Measurements from ENCODE around the gene LCT. TPM values are rescaled to one million over a fixed set of nuclear protein-coding genes. Genes with fewer than 3 reads are reported as not detected.

LCT gene
- polyA plus RNA-seq, 3 donors = not detected

DNA sequence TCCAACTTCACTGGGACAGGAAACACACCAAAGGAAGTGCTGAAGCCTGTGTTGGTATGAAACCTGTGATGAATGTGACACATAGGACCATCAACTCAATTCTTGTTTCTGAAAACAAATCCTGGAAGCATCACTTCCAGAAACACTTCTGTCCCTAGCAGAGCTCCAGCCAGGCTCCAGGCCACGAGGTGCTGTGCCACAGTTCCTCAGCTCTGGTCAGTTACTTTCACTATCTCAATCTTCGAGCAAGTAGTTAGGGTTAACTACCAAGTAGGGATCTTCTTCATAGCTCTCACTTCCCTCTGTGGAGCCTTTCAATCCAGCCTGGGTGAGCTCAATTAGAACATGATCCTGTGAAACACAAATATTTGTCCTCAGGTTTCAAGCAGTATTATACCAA, 3.6 kb upstream of the LCT start:
- Histone ChIP-seq H3K9me3 (replicated peaks in 1 of 2; ENCODE audit: control insufficient read depth in 1 of 2, insufficient read depth in 1 of 2, low read length in 2 of 2) (no peaks in the 10 kb centered on the region), H3K27me3 (ENCODE audit: control insufficient read depth in 2 of 2, insufficient read depth in 2 of 2, low read length in 2 of 2) (no peaks in the 10 kb centered on the region), H3K9ac (ENCODE audit: insufficient read depth, low read length, poor library complexity, severe bottlenecking) (peak overlapping the region; percentile 41), H3K79me2 (ENCODE audit: insufficient read depth, low read length) (no peaks in the 10 kb centered on the region), H4K20me1 (ENCODE audit: insufficient read depth, low read length) (no peaks in the 10 kb centered on the region), H2AFZ (ENCODE audit: insufficient read depth, low read depth, low read length, poor library complexity, severe bottlenecking) (peak overlapping the region; percentile 72), H3K4me3 (replicated peaks in 1 of 3; ENCODE audit: low read depth in 2 of 3, low read length in 3 of 3) (no peak overlapping the region), H3K36me3 (replicated peaks in 1 of 2; ENCODE audit: control insufficient read depth in 1 of 2, insufficient read depth in 2 of 2, low read length in 2 of 2) (peaks cover 11 to 35% of the 10 kb centered on the region in 2 donors), H3K4me1 (ENCODE audit: control insufficient read depth in 1 of 2, insufficient read depth in 2 of 2, low read length in 2 of 2) (peaks cover 0 to 9% of the 10 kb centered on the region in 2 donors), H3K27ac (ENCODE audit: low read depth in 1 of 2, low read length in 2 of 2) (peak overlapping the region; percentile 44 to 74), H3K4me2 (replicated peaks; ENCODE audit: extremely low read depth, low read length, poor library complexity, severe bottlenecking) (peak overlapping the region; percentile 23)
- TF ChIP-seq, protein P1, sequence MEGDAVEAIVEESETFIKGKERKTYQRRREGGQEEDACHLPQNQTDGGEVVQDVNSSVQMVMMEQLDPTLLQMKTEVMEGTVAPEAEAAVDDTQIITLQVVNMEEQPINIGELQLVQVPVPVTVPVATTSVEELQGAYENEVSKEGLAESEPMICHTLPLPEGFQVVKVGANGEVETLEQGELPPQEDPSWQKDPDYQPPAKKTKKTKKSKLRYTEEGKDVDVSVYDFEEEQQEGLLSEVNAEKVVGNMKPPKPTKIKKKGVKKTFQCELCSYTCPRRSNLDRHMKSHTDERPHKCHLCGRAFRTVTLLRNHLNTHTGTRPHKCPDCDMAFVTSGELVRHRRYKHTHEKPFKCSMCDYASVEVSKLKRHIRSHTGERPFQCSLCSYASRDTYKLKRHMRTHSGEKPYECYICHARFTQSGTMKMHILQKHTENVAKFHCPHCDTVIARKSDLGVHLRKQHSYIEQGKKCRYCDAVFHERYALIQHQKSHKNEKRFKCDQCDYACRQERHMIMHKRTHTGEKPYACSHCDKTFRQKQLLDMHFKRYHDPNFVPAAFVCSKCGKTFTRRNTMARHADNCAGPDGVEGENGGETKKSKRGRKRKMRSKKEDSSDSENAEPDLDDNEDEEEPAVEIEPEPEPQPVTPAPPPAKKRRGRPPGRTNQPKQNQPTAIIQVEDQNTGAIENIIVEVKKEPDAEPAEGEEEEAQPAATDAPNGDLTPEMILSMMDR (IDR thresholded peaks at IDR 0.05) = no peak
- no peak for DNase-seq
- peaks cover 9% of the 10 kb centered on the region for H3K4me1 Mint-ChIP-seq
- H3K36me3 Mint-ChIP-seq = peaks cover 28 to 38% of the 10 kb centered on the region in 2 donors
- peaks cover 0 to 2% (median 0%) of the 10 kb centered on the region in 3 donors for H3K27me3 Mint-ChIP-seq (ENCODE audit: low read depth in 3 of 3)
- H3K27ac Mint-ChIP-seq = peak overlapping the region; percentile 7 to 69 (median 53)
- intact Hi-C loops (cut with micrococcal nuclease) = no loop called here
- peak overlapping the region; percentile 26 to 38 for H3K4me3 Mint-ChIP-seq
- WGBS (ENCODE audit: insufficient coverage) = 0% methylated on average over 1 of the region's 2 CpGs
- no peaks in the 10 kb centered on the region for H3K9me3 Mint-ChIP-seq

DNA sequence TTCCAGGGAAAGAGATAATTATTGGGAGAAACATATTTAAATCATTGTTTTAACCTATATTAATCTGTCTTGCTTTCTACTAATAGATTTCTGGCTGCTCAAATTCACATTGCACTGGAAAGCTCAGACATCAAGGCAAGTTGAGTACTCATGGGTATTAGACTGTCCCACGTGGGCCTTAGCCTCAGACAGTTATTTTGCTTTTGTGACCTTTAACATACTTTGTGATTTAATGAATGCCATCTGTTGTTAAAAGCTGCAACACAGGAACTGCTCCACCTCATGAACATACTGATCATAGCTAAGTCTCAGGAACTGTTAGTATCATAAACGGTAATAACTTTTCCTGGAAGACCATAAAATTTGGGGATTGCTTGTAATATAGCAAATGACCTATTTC, 2.7 kb upstream of the LCT start:
- H3K79me2 ChIP-seq (ENCODE audit: insufficient read depth, low read length) = no peaks in the 10 kb centered on the region
- DNase-seq = no peak
- no peak overlapping the region for H3K4me3 ChIP-seq (replicated peaks in 1 of 3; ENCODE audit: low read depth in 2 of 3, low read length in 3 of 3)
- peaks cover 9 to 26% of the 10 kb centered on the region in 2 donors for H3K36me3 ChIP-seq (replicated peaks in 1 of 2; ENCODE audit: control insufficient read depth in 1 of 2, insufficient read depth in 2 of 2, low read length in 2 of 2)
- H3K9me3 ChIP-seq (replicated peaks in 1 of 2; ENCODE audit: control insufficient read depth in 1 of 2, insufficient read depth in 1 of 2, low read length in 2 of 2) = no peaks in the 10 kb centered on the region
- H3K4me2 ChIP-seq (replicated peaks; ENCODE audit: extremely low read depth, low read length, poor library complexity, severe bottlenecking) = no peak overlapping the region
- no CpG with 5 or more reads among the region's 2 CpGs for WGBS (ENCODE audit: insufficient coverage)
- peaks cover 0 to 9% of the 10 kb centered on the region in 2 donors for H3K4me1 ChIP-seq (ENCODE audit: control insufficient read depth in 1 of 2, insufficient read depth in 2 of 2, low read length in 2 of 2)
- Mint-ChIP-seq H3K27ac (peak overlapping the region in 1 of 7 donors; percentile 37), H3K36me3 (peaks cover 24 to 34% of the 10 kb centered on the region in 2 donors), H3K4me1 (peaks cover 10% of the 10 kb centered on the region), H3K9me3 (no peaks in the 10 kb centered on the region), H3K4me3 (no peak overlapping the region), H3K27me3 (ENCODE audit: low read depth in 3 of 3) (no peaks in the 10 kb centered on the region)
- H3K9ac ChIP-seq (ENCODE audit: insufficient read depth, low read length, poor library complexity, severe bottlenecking) = no peak overlapping the region
- no peaks in the 10 kb centered on the region for H3K27me3 ChIP-seq (ENCODE audit: control insufficient read depth in 2 of 2, insufficient read depth in 2 of 2, low read length in 2 of 2)
- H2AFZ ChIP-seq (ENCODE audit: insufficient read depth, low read depth, low read length, poor library complexity, severe bottlenecking) = no peak overlapping the region
- TF ChIP-seq, protein P1 (IDR thresholded peaks at IDR 0.05) = no peak
- intact Hi-C loops (cut with micrococcal nuclease) = no loop called here
- no peaks in the 10 kb centered on the region for H4K20me1 ChIP-seq (ENCODE audit: insufficient read depth, low read length)
- H3K27ac ChIP-seq (ENCODE audit: low read depth in 1 of 2, low read length in 2 of 2) = no peak overlapping the region

Measured in CD14-positive monocyte (primary cell).